Chondrocyte (in vitro differentiated cells): ENCODE measurements around the gene PCDH12. TPM values are rescaled to one million over a fixed set of nuclear protein-coding genes. Genes with fewer than 3 reads are reported as not detected.

Experiments
- DNase-seq: peaks from one replicate; pipeline ENCODE4 v3.0.0; 2021; ENCODE audit warnings: mixed read lengths, low spot score
- H3K27ac Mint-ChIP-seq: one replicate; pipeline ENCODE4 v1.8.0; 2021; ENCODE audit warnings: mild to moderate bottlenecking, moderate library complexity, mixed read lengths; ENCODE audit not compliant: unreplicated experiment
- H3K27me3 Mint-ChIP-seq: 2 replicates; pipeline ENCODE4 v1.8.0; 2021; ENCODE audit warnings: low read depth, mixed read lengths
- H3K36me3 Mint-ChIP-seq: 2 replicates; pipeline ENCODE4 v1.8.0; 2021; ENCODE audit warnings: low read depth, mixed read lengths
- H3K4me1 Mint-ChIP-seq: 2 replicates; pipeline ENCODE4 v1.8.0; 2021; ENCODE audit warnings: low read depth, mild to moderate bottlenecking, mixed read lengths
- H3K4me3 Mint-ChIP-seq: one replicate; pipeline ENCODE4 v1.8.0; 2021; ENCODE audit warnings: mild to moderate bottlenecking, moderate library complexity, mixed read lengths; ENCODE audit not compliant: unreplicated experiment
- H3K9me3 Mint-ChIP-seq: 2 replicates; pipeline ENCODE4 v1.8.0; 2021; ENCODE audit warnings: low read depth, mixed read lengths
- total RNA-seq: library from RNA; stranded (reverse); gene quantifications from 3 replicates; pipeline ENCODE4 v1.2.1, GENCODE V29; 2021
- TF ChIP-seq, protein P1 (sequence below): fragments of 200-600 bp; sonication (generic); IDR thresholded peaks from 2 replicates; pipeline ENCODE4 v1.5.0; 2021; ENCODE audit warnings: antibody characterized with exemption, mild to moderate bottlenecking, moderate library complexity

The PCDH12 gene
- total RNA-seq, 1 donor from 2014 or later, result 0.02 TPM

DNA sequence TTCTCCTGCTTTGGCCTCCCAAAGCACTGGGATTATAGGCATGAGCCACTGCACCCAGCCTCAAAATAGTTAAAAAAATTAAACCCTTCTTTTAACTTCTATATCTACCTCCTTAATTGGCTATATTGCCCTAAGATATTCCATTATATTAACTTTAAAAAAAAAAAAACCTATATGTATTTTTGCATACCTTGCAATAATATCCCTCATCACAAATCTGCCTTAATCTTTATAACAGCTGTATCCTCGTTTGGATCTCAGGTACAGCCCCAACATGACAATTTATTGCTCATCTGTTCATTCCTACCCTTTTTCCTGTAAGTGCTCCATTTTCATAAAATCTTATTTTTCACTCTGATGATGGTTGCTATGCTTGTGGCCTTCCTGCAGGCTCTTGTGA is 42.2 kb upstream of the PCDH12 start:
- Mint-ChIP-seq H3K4me1 (peaks cover 4% of the 10 kb centered on the region), H3K27me3 (no peaks in the 10 kb centered on the region), H3K4me3 (no peak overlapping the region), H3K36me3 (peaks cover 14% of the 10 kb centered on the region), H3K27ac (no peak overlapping the region), H3K9me3 (no peaks in the 10 kb centered on the region)
- no peak for DNase-seq
- TF ChIP-seq, protein P1, sequence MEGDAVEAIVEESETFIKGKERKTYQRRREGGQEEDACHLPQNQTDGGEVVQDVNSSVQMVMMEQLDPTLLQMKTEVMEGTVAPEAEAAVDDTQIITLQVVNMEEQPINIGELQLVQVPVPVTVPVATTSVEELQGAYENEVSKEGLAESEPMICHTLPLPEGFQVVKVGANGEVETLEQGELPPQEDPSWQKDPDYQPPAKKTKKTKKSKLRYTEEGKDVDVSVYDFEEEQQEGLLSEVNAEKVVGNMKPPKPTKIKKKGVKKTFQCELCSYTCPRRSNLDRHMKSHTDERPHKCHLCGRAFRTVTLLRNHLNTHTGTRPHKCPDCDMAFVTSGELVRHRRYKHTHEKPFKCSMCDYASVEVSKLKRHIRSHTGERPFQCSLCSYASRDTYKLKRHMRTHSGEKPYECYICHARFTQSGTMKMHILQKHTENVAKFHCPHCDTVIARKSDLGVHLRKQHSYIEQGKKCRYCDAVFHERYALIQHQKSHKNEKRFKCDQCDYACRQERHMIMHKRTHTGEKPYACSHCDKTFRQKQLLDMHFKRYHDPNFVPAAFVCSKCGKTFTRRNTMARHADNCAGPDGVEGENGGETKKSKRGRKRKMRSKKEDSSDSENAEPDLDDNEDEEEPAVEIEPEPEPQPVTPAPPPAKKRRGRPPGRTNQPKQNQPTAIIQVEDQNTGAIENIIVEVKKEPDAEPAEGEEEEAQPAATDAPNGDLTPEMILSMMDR, result no peak

DNA sequence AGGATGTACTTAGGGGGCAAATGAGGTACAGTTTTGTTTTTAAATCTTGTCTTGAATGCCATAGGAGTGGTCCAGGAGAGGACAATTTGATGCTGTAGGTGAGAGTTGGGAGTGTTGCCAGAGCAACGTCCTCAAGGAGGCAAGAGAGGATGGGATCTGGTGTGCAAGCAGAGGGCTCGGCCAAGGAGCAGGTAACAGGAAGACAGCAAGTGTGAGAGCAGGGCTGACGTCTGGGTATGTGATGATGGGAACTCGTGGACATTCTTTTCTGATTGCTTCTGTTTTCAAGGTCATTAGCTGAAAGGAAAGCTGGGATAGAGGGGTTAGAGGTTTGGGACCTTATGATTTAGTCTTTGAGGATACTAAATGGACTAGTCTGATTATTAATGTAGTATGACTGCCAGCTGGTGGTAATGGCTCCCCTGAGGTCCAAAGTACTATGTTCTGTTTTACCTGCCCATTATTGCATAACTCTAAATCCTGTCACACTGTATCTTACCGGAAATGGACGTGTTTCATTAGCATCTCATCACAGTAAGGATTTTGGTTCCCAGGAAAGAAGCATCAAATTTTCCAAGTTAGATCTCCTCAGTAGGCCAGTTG is 39.5 kb upstream of the PCDH12 start:
- TF ChIP-seq, protein P1, result no peak
- Mint-ChIP-seq H3K4me3 (no peak overlapping the region), H3K4me1 (peaks cover under 1% of the 10 kb centered on the region), H3K36me3 (peaks cover 29% of the 10 kb centered on the region), H3K27me3 (no peaks in the 10 kb centered on the region), H3K27ac (peak overlapping the region; percentile 45), H3K9me3 (no peaks in the 10 kb centered on the region)
- no peak for DNase-seq

DNA sequence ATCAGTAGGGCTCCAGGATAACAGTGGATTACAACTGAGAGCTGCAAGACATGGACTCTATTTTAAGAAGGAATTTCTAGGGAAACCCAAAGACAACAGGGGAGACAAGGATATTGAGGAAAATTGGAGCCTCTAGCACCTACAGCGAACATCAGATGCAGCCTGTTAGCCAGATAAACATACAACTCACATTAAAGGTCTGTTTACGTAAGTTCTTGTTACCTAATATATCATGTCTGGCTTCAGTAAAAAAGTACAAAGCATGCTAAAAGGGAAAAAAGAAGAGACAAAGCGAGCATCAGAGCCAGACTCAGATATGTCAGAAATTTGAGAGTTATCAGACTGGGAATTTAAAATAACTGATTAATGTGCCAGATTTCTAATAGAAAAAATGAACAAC is 37.7 kb upstream of the PCDH12 start:
- Mint-ChIP-seq H3K36me3 (peaks cover 26% of the 10 kb centered on the region), H3K4me3 (no peak overlapping the region), H3K27me3 (no peaks in the 10 kb centered on the region), H3K9me3 (no peaks in the 10 kb centered on the region), H3K27ac (no peak overlapping the region), H3K4me1 (peaks cover 6% of the 10 kb centered on the region)
- DNase-seq, result no peak
- TF ChIP-seq, protein P1, result no peak

DNA sequence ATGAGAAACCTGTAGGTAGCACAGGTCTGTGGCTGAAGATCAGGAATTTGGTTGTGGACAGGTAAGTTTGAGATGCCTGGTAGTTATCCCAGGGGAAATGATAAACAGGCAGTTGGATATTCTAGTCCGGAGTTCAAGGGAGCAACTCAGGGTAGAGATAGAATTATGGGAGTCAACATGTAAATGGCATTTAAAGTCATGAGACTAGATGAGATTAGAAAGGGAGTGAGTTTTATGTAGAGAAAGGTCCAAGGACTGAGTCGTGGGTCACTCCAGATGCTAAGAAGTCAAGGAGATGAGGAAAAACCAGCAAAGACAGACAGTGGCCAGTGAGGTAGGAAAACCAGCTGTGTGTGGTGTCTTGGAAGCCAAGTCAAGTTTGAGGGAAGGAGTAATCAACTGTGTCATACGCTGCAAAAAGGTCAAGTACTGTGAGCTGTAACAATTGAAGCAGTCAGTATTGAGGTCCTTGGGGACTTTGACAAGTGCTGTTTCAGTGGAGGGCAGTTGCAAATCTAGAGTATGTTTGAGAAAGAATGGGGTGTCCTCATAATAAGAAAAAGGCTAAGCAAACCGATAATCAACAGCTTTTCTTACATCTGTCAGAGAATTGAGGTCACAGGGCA is 36.6 kb upstream of the PCDH12 start:
- H3K4me3 Mint-ChIP-seq, result no peak overlapping the region
- H3K9me3 Mint-ChIP-seq, result no peaks in the 10 kb centered on the region
- TF ChIP-seq, protein P1, result no peak
- H3K4me1 Mint-ChIP-seq, result peaks cover 6% of the 10 kb centered on the region
- peaks cover 26% of the 10 kb centered on the region for H3K36me3 Mint-ChIP-seq
- DNase-seq, result no peak
- H3K27ac Mint-ChIP-seq, result peak overlapping the region; percentile 19
- H3K27me3 Mint-ChIP-seq, result no peaks in the 10 kb centered on the region

DNA sequence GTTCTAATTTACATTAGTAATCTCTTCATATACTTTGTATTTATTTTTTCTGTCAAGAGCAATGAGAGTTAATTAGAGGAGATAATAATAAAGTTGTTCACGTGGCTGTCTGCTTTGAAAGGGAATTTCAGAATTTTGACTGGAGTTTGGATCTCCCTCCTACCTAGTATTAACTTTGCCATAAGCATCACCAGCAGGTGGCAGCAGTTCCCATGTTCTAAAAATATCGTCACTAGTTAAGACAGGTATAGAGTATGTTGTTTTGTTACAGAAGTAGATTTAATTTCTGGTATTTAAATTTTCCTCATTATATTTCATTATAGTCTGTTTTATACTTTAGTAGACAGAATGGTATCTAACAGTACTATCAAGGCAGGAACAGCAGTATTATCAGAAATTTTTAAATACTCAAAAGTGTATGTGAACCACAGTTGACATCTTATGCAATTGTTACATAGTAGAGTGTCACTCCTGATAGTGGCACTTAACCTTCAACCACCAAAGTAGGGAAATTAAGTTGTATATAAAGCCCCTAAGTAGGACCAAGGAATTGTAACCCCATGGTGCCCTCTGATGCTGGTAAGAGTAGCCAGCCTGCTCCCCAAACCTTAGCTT is 34.5 kb upstream of the PCDH12 start:
- Mint-ChIP-seq H3K36me3 (peaks cover 34% of the 10 kb centered on the region), H3K4me3 (no peak overlapping the region), H3K27me3 (no peaks in the 10 kb centered on the region), H3K9me3 (no peaks in the 10 kb centered on the region), H3K27ac (no peak overlapping the region), H3K4me1 (peaks cover 6% of the 10 kb centered on the region)
- TF ChIP-seq, protein P1, result peak; percentile 96
- DNase-seq, result no peak
